AML-193 (cell line): ENCODE measurements around the gene CNPPD1.
"Not testable (repeated sequence)": the region's sequence is repeated elsewhere in the genome, so short reads cannot be mapped to it uniquely, and the experiment has no call there.

Source experiments
- DNase-seq, 2 experiments: peaks; one replicate each; lab custom pipeline; 2025; lab: John Stamatoyannopoulos, UW

CNPPD1 gene

DNA sequence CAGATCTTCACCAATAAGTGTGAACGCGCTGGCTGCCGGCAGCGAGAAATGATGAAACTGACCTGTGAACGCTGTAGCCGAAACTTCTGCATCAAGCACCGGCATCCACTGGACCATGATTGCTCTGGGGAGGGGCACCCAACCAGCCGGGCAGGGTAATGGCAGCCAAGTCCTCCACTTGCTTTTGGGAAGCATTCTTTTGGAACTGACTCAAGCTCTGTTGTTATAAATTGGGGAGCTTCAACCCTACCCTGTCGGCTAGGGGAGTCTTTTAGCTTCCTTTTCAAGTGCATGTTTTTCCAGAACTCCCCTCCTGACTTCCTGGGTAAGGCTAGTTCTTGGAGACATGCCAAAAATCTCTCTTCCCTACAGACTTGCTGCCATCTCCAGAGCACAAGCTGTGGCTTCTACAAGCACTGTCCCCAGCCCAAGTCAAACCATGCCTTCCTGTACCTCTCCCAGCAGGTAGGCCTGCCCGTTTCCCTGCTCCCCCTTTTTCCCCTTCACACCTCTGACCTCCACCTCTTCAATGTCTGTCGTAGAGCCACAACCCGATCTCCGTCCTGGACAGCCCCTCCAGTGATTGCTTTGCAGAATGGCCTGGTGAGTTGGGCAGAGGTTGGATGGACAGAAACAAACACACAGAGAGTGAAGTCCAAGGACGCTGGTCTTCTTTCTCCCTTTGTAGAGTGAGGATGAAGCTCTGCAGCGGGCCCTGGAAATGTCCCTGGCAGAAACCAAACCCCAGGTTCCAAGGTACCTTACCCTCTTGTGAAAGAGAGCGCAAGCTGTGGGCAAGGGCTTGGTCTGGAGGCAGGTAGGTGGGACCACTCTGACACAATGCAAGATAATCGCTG, 31.4 kb upstream of the CNPPD1 start:
- DNase-seq: no peak

- DNase-seq: no peak
These were observed 30.6 kb upstream of the CNPPD1 start for GRCh38 chr2:219207134-219207883.

GRCh38 chr2:219206328-219207133, 29.8 kb upstream of the CNPPD1 start, which contains the start of gene ZFAND2B:
ZFAND2B (plus strand) TSS chr2:219206782; CDS start chr2:219206988, 206 bp downstream.
- DNase-seq: peak; percentile 83 to 90

- no peak for DNase-seq
These were observed 29.2 kb upstream of the CNPPD1 start for GRCh38 chr2:219205981-219206327.

DNA sequence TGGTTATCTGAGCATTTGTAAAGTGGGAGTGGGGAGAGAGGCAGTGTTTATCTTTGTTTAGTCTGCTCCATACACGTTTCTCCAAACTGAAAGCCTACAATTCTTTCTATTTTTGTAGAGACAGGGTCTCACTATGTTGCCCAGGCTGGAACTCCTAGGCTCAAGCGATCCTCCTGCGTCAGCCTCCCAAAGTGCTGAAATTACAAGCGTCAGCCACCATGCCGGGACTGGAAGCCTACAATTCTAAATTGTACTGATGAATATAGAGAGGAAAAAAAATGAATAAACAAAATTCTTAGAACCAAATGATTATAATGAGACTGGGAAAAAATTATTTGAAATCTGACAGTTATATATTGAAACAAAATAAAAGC, 28.4 kb upstream of the CNPPD1 start:
- DNase-seq: no peak

- no peak for DNase-seq
These were observed 27.9 kb upstream of the CNPPD1 start for GRCh38 chr2:219204425-219205164.

DNA sequence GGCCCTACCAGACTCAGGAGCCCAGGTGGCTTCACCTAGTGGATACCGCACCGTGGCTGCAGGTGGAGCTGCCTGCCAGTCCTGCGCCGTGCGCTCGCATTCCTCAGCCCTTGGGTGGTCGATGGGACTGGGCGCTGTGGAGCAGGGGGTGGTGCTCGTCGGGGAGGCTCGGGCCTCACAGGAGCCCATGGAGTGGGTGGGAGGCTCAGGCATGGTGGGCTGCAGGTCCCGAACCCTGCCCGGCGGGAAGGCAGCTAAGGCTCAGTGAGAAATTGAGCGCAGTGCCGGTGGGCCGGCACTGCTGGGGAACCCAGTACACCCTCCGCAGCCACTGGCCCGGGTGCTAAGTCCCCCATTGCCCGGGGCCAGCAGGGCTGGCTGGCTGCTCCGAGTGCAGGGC, 24.6 kb upstream of the CNPPD1 start:
- not testable (repeated sequence) for DNase-seq

GRCh38 chr2:219200502-219201326, 24.0 kb upstream of the CNPPD1 start:
- DNase-seq: not testable (repeated sequence)

DNA sequence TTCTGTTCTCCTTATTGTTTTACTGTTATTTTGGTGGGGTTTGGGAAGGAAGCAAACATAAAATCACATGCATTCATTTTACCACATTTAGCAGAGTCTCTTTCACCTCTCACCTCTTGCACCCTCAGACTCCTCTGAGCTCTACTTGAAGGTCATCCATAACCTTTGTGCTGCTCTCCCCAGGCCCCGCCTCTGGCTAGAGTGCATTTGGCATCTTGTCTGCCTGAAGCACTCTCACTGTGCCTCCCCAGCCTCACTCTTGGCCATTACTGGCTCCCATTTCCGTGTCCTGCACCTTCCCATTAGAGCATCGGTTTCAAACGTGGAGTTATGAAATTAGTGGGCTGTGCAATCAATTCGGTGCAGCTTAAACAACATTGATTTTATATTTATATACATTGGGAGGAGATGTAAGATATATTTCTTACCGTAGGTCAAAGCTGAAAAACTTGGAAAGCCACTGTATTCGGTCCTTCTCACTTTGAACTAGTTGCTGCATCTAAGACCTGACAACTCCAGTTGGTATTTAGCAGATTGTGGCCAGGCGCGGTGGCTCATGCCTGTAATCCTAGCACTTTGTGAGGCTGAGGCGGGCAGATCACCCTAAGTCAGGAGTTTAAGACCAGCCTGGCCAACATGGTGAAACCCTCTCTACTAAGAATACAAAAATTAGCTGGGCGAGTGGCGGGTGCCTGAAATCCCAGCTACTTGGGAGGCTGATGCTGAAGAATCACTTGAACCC, 22.9 kb upstream of the CNPPD1 start:
- no peak for DNase-seq

- no peak for DNase-seq
These were observed 22.2 kb upstream of the CNPPD1 start for GRCh38 chr2:219198974-219199373.

GRCh38 chr2:219197388-219197787, 20.7 kb upstream of the CNPPD1 start:
- DNase-seq: no peak

DNA sequence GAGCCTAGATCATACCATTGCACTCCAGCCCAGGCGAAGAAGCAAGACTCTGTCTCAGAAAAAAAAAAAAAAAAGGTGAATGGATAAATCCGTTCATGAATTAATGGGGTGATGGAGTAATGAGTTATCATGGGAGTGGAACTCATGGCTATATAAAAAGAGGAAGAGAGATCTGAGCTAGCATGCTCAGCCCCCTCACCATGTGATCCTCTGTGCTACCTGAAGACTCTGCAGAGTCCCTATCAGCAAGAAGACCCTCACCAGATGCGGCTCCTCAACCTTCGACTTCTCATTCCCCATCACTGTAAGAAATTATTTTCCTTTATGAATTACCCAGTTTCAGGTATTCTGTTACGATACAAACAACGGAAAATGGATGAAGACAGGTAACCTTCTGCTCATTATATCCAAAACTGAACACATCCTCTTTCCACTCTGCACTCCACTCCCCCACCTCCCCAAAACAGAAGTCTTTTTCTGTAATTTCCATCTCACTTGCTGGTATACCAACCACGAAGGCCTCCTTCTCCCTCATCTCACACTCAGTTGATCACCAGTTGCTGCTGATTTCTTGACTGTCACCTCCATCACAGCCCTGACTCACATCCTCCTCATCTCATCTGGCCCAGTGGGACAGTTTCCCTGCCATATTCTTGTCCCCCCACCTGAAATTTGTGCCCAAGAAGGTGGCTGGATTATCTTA, 10.2 kb upstream of the CNPPD1 start:
- DNase-seq: no peak

GRCh38 chr2:219184121-219184520, 7.4 kb upstream of the CNPPD1 start:
- no peak for DNase-seq

GRCh38 chr2:219183151-219183772, 6.5 kb upstream of the CNPPD1 start:
- no peak for DNase-seq

DNA sequence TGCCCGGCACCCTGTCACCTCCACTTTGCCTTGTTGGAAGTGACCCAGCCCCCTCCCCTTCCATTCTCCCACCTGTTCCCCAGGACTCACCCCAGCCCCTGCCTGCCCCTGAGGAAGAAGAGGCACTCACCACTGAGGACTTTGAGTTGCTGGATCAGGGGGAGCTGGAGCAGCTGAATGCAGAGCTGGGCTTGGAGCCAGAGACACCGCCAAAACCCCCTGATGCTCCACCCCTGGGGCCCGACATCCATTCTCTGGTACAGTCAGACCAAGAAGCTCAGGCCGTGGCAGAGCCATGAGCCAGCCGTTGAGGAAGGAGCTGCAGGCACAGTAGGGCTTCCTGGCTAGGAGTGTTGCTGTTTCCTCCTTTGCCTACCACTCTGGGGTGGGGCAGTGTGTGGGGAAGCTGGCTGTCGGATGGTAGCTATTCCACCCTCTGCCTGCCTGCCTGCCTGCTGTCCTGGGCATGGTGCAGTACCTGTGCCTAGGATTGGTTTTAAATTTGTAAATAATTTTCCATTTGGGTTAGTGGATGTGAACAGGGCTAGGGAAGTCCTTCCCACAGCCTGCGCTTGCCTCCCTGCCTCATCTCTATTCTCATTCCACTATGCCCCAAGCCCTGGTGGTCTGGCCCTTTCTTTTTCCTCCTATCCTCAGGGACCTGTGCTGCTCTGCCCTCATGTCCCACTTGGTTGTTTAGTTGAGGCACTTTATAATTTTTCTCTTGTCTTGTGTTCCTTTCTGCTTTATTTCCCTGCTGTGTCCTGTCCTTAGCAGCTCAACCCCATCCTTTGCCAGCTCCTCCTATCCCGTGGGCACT, 5.8 kb upstream of the CNPPD1 start:
- no peak for DNase-seq

GRCh38 chr2:219181531-219181930, 4.8 kb upstream of the CNPPD1 start:
- no peak for DNase-seq

DNA sequence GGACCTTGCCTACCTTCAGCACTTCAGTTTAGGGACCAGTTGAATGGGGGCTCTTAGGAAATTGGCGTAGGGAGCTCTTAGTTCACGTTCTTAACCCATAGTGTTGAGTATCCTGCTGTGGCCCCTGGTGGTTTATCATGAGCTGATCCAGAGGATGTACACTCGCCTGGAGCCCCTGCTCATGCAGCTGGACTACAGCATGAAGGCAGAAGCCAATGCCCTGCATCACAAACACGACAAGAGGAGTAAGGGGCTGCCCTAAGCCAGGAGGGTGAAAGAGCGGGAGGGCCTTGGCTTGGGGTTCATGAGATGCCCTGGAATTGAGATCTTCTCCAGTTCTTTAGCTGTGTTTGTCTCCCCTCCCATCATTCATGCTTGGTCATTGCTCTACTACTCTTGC, 4.2 kb upstream of the CNPPD1 start:
- DNase-seq: no peak
